Vagina (tissue), 2 donors: Measurements from ENCODE around the gene CD36.

Source experiments
- CTCF ChIP-seq, 3 experiments: fragments of 450-650 bp in 2 of 3; fragments of 200-600 bp in 1 of 3; sonication (generic) in 1 of 3; IDR thresholded peaks; one replicate each; pipeline ENCODE4 v1.5.1; 2017 to 2019; ENCODE audit warnings: antibody characterized with exemption in 3 of 3, mild to moderate bottlenecking in 2 of 3, moderate library complexity in 2 of 3
- POLR2A ChIP-seq, 2 donors: fragments of 450-650 bp; IDR thresholded peaks; one replicate each; pipeline ENCODE4 v1.6.1; 2017; ENCODE audit warnings: antibody characterized with exemption in 2 of 2, mild to moderate bottlenecking in 2 of 2, moderate library complexity in 2 of 2

GRCh38 chr7:80682744-80683143 lies 44.3 kb downstream of the CD36 start:
- no peak for TF ChIP-seq CTCF (IDR thresholded peaks at IDR 0.05)
- TF ChIP-seq POLR2A (IDR thresholded peaks at IDR 0.05) = no peak
